Measurements from ENCODE around the gene TUBA1C.

The TUBA1C gene

DNA sequence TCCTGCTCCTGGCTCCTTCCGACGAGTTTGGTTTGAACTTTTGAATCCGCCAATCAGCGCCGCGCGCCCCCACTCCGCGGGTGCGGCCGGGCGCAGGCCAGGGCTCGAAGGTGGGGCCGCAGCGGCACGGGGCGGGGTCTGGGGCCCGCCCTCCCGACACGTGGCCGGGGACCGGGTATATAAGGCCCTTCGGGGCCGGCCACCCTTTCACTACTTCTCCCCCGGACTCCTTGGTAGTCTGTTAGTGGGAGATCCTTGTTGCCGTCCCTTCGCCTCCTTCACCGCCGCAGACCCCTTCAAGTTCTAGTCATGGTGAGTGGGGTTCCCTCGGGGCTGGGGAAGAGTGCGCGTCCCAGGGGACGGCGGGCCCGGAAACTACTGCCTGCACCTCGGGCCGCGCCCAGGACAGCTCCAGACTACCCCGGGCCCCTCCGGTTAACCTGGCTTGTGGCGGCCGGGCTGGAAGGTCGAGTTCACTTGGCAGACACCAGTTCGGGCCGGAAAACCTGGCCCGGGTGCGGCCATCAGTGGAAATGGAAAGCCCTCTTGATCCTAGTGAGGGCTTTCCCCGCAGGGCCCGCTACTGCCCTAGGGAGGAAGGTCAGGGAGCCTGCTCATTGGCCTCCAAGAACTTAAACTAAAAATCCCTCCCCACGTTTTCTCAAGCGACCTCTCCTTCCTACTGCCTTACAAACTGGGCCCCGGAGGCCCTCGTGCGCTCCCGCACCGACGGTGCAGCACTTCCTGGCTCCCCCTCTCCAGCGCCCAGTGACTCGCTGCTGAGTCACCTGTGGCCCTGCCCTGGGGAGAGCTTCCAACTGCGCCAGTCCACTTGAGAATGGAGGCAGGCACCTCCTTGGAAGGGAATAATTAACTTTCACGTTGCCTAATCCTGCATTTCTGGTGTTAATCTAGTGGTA, at the start of gene TUBA1C:
TUBA1C (plus strand) TSS at position 210 of the 920 bp plus-strand sequence; CDS start at position 310, 100 bp downstream.
- peak; percentile 80 for FAIRE-seq
- DNase-seq (ENCODE audit: insufficient read length, low spot score): peak; percentile 94

- DNase-seq (ENCODE audit: insufficient read length, low spot score) (no peak), FAIRE-seq (no peak)
These were observed 45.4 kb upstream of the TUBA1C start for GRCh38 chr12:49219417-49220026.

DNA sequence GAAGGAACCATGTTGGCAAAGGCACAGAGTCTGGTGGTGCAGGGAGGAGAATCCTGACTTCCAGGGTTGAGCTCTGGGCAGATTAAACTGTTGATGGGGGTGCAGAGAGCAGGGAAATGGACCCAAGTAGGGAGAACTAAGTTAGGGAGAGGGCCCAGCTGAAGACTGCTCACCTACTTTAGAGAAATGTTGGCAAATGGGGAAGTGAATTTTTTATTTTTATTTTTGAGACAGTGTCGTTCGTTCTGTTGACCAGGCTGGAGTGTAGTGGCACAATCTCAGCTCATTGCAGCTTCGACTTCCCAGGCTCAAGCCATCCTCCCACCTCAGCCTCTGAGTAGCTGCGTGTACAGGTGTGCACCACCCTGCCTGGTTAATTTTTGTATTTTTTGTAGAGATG, 43.9 kb upstream of the TUBA1C start:
- no peak for DNase-seq (ENCODE audit: insufficient read length, low spot score)
- no peak for FAIRE-seq

DNA sequence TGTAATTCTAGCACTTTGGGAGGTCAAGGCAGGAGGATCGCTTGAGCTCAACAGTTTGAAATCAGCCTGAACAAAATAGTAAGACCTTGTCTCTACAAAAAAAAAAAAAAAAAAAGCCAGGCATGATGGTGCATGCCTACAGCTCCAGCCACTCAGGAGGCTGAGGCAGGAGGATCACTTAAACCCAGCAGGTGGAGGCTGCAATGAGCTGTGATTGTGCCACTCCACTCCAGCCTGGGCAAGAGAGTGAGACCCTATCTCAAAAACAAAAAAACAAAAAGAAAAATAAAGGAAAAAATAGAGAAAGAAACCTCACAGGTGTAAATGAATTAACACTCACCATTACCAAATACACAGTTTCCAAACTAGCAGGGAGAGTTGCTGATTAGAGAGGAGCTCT, 41.8 kb upstream of the TUBA1C start:
- DNase-seq (ENCODE audit: insufficient read length, low spot score) (no peak), FAIRE-seq (no peak)

- FAIRE-seq: no peak
- DNase-seq (ENCODE audit: insufficient read length, low spot score): no peak
These were observed 41.1 kb upstream of the TUBA1C start for GRCh38 chr12:49223590-49224369.

GRCh38 chr12:49225576-49226166, 39.2 kb upstream of the TUBA1C start:
- DNase-seq (ENCODE audit: insufficient read length, low spot score) (no peak), FAIRE-seq (no peak)

DNA sequence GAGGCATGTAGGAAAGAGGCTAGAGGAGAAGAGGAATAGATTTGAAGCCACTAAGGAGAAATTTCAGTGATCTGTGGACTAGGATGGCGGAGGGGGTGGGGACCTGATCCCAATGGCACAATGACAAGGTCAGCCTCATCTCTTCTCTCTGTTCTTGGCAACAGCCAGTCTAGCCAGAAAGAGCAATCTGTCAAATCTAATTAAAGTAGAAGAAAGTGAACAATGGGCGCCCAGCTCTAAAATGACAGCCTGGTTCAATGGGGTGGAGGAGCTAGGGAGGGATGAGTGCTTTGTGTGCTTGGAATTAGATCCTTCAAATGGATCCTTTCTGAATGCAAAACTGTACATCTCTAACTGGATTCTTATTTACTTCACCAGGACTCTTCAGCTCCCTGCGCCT, 37.2 kb upstream of the TUBA1C start:
- DNase-seq (ENCODE audit: insufficient read length, low spot score) (no peak), FAIRE-seq (no peak)

GRCh38 chr12:49228653-49229052, 36.2 kb upstream of the TUBA1C start:
- no peak for FAIRE-seq

DNA sequence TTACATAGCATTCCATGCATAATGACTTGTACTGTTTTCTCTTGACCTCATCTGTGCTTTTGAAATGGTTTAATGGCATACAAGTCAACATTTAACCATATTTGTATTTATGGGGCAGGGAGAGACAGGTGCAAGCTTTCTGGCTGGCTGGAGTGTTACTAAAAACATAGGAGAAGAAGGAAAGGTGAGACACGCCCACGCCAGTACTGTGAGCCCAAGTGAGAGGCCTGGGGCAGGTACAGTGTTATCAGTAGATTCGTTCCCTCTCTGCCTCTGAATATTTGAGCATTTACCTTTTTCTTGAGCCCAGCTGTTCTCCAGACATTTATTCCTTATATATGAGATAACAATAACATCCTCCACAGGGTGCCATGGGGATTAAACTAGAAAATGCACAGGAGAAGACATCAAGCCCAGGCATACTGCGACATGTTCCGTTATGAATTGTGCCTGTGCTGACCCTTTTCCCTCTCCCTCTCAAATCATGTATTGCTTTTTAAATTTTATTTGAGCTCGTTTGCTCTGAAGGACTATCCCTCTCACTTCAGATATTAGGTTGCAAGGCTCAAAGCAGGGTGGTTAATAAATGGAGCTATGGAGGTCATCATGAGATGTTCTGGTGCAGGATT, 34.6 kb upstream of the TUBA1C start:
- no peak for DNase-seq (ENCODE audit: insufficient read length, low spot score)
- no peak for FAIRE-seq

More at GRCh38 chr12:49228653-49229052, 36.2 kb upstream of the TUBA1C start:
- no peak for DNase-seq (ENCODE audit: insufficient read length, low spot score)

- no peak for FAIRE-seq
- no peak for DNase-seq (ENCODE audit: insufficient read length, low spot score)
These were observed 34.1 kb upstream of the TUBA1C start for GRCh38 chr12:49230805-49231194.

DNA sequence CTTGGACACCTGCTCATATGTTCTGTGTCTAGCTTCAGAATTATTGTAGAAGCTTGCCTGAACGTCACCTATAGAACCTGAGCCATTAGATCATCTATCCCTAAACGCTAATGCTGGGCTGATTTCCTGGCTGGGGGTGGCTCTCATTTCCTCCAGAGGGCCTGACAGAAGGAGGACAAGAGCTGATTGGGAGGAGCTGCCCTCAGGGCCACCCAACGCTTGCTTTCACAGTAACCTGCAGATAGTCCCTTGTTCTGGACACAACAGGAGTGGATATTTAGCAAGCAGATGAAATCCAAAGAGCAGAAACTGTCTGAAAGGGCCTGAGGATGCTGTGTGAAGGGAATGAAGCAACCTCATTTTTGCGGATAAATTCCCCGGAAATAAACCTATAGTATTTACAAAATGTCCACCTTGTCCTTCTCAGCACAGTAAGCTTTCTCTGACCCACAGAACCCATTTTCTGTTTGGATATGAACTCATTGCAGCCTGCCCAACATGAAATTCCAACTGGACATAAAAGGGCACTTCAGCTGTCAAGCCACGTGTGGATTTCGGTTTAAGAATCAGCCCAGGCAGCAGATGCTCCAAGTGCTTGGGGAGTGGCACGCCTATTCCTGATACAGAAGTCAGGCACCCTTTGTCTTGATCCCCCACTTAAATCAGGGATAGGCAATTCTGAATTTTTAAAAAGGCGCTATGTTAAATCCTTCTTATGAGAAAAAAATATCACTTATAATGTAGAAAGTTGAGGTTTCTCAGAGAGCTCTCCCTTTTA, 32.8 kb upstream of the TUBA1C start:
- FAIRE-seq: no peak
- DNase-seq (ENCODE audit: insufficient read length, low spot score): no peak

GRCh38 chr12:49232940-49233841, 31.7 kb upstream of the TUBA1C start:
- FAIRE-seq (no peak), DNase-seq (ENCODE audit: insufficient read length, low spot score) (no peak)

DNA sequence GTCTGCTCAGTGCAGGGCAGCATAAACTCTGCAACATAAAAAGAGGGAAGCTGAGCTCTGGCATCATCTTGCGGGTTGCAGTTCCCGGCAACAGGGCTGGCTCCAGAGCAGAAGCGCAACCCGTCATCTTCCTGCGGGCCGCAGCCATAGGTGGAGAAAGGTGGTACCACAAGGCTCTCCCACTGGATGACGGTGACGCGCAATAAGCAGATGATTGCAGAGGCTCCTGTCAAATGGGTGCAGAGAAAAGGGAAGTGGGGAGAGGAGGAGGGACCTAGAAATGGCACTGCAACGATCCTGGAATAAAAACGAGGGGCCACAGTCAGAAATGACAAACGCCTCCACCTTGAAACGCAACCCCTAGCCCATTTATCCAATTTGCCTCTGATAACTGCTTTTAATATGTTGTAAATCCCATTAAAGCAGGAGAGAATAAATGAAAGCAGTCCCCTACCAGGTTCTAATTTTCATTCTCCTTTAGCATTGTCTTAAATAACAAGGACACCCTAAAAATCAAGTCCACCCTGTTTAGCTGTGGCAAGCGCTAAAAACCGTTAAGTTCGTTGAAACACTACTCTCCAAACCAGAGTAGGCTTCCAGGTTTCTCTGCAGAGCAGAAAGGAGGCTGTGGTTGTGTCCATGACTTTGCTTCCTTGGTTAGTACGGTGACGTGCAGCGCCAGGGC, 30.9 kb upstream of the TUBA1C start:
- DNase-seq (ENCODE audit: insufficient read length, low spot score) (peak; percentile 8), FAIRE-seq (peak; percentile 78)

DNA sequence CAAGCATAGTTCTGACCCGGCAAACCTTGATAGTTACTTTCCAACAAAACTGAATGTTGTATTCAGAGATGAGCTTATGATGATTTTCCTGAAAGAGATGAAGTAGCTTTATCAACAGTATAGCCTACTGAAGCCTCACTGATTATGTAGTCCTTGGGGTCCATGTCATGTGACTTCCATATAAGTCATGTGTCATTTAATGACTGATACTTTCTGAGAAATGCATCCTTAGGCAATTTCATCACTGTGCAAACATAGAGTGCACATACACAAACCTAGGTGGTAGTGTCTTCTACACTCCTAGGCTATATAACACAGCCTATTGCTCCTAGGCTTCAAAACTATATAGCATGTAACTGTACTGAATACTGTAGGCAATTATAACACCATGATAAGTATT, 28.5 kb upstream of the TUBA1C start:
- no peak for FAIRE-seq
- DNase-seq (ENCODE audit: insufficient read length, low spot score): no peak

DNA sequence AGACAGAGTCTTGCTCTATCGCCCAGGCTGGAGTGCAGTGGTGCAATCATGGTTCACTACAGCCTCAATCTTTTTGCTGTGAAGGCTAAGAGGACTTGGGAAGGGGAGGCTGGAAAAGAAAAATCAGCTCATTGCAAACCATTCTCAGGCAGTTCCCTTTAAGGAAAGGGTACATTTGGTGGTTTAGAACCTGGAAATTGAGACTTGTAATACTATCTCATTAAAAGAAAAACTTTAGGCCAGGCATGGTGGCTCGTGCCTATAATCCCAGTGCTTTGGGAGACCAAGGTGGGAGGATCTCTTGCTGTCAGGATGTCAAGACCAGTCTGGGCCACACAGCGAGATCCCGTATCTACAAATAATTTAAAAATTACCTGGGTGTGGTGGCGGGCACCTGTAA, 21.3 kb upstream of the TUBA1C start:
- no peak for FAIRE-seq
- DNase-seq (ENCODE audit: insufficient read length, low spot score): no peak

GRCh38 chr12:49244176-49244575, 20.7 kb upstream of the TUBA1C start:
- DNase-seq (ENCODE audit: insufficient read length, low spot score) (no peak), FAIRE-seq (no peak)

DNA sequence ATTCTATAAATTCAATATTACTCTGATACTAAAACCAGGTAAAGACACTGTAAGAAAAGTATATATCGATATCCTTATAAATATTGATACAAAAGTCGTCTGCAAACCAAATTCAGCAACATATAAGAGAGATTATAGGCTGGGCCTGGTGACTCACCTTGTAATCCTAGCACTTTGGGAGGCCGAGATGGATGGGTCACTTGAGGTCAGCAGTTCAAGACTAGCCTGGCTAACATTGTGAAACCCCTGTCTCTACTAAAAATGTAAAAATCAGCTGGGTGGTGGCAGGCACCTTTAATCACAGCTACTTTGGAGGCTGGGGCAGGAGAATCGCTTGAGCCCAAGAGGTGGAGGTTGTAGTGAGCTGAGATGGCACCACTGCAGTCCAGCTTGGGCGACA, 13.5 kb upstream of the TUBA1C start:
- DNase-seq (ENCODE audit: insufficient read length, low spot score) (no peak), FAIRE-seq (no peak)

- FAIRE-seq (no peak), DNase-seq (ENCODE audit: insufficient read length, low spot score) (no peak)
These were observed 11.8 kb upstream of the TUBA1C start for GRCh38 chr12:49253033-49253623.

All from GM19239 (cell line).